22Rv1 (cell line): ENCODE data around the gene TPST1.
"Not testable (repeated sequence)": the region's sequence is repeated elsewhere in the genome, so short reads cannot be mapped to it uniquely, and the experiment has no call there.

Experiments
- H3K27ac ChIP-seq: fragments of 450-650 bp; 2 replicates; pipeline ENCODE4 v1.5.1; 2017
- CTCF ChIP-seq: fragments of 450-650 bp; IDR thresholded peaks from 2 replicates; pipeline ENCODE4 v1.5.1; 2017; ENCODE audit warnings: mild to moderate bottlenecking
- ZFX ChIP-seq: fragments of 450-650 bp; IDR thresholded peaks from 2 replicates; pipeline ENCODE4 v1.6.1; 2017; ENCODE audit warnings: antibody characterized with exemption, borderline replicate concordance

The TPST1 gene

GRCh38 chr7:66169616-66170015, 35.5 kb upstream of the TPST1 start:
- TF ChIP-seq ZFX (no peak), CTCF (no peak)
- H3K27ac ChIP-seq, result no peak overlapping the region

- H3K27ac ChIP-seq, result no peak overlapping the region
- TF ChIP-seq CTCF (no peak), ZFX (no peak)
Observed at GRCh38 chr7:66170309-66171231, 34.6 kb upstream of the TPST1 start.

GRCh38 chr7:66172536-66173401, 32.4 kb upstream of the TPST1 start:
- not testable (repeated sequence) for H3K27ac ChIP-seq

- no peak overlapping the region for H3K27ac ChIP-seq
- TF ChIP-seq ZFX, result no peak
- TF ChIP-seq CTCF, result no peak
Observed at GRCh38 chr7:66173856-66174255, 31.3 kb upstream of the TPST1 start.

- H3K27ac ChIP-seq, result not testable (repeated sequence)
Observed at GRCh38 chr7:66175006-66175405, 30.1 kb upstream of the TPST1 start.

GRCh38 chr7:66176914-66177313, 28.2 kb upstream of the TPST1 start:
- no peak for TF ChIP-seq ZFX
- TF ChIP-seq CTCF, result no peak
- no peak overlapping the region for H3K27ac ChIP-seq

GRCh38 chr7:66178258-66178657, 26.9 kb upstream of the TPST1 start:
- no peak overlapping the region for H3K27ac ChIP-seq
- TF ChIP-seq ZFX (no peak), CTCF (no peak)

- TF ChIP-seq CTCF (no peak), ZFX (no peak)
- H3K27ac ChIP-seq, result no peak overlapping the region
Observed at GRCh38 chr7:66181329-66181728, 23.8 kb upstream of the TPST1 start.
